ENCODE results near the gene SLC30A10.

- TF ChIP-seq, protein P1, sequence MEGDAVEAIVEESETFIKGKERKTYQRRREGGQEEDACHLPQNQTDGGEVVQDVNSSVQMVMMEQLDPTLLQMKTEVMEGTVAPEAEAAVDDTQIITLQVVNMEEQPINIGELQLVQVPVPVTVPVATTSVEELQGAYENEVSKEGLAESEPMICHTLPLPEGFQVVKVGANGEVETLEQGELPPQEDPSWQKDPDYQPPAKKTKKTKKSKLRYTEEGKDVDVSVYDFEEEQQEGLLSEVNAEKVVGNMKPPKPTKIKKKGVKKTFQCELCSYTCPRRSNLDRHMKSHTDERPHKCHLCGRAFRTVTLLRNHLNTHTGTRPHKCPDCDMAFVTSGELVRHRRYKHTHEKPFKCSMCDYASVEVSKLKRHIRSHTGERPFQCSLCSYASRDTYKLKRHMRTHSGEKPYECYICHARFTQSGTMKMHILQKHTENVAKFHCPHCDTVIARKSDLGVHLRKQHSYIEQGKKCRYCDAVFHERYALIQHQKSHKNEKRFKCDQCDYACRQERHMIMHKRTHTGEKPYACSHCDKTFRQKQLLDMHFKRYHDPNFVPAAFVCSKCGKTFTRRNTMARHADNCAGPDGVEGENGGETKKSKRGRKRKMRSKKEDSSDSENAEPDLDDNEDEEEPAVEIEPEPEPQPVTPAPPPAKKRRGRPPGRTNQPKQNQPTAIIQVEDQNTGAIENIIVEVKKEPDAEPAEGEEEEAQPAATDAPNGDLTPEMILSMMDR (IDR thresholded peaks at IDR 0.05): no peak
- no peak for TF ChIP-seq POLR2A (IDR thresholded peaks at IDR 0.05)
- TF ChIP-seq POLR2AphosphoS5 (IDR thresholded peaks at IDR 0.05): no peak
- TF ChIP-seq EP300 (IDR thresholded peaks at IDR 0.05): no peak
These were observed 30.6 kb upstream of the SLC30A10 start for GRCh38 chr1:219958875-219959417.

Data from upper lobe of left lung (tissue), 4 donors.